Measurements from ENCODE around the gene ACOX1.
A peak's percentile ranks its signal among the peaks of the same experiment; 100 is the strongest.

Gene ACOX1

GRCh38 chr17:75943491-75943890 lies 35.5 kb downstream of the ACOX1 start:
- H3K4me1 ChIP-seq (ENCODE audit: low read length) = peaks cover 6% of the 10 kb centered on the region
- no peak overlapping the region for H3K9ac ChIP-seq (ENCODE audit: low read length)
- no peak for DNase-seq
- no peaks in the 10 kb centered on the region for H3F3A ChIP-seq (ENCODE audit: insufficient read depth, low read length)
- H3K4me2 ChIP-seq (ENCODE audit: low read depth, low read length) = no peak overlapping the region
- H3K27me3 ChIP-seq (replicated peaks; ENCODE audit: insufficient read depth, low read length) = no peaks in the 10 kb centered on the region
- H3K9me2 ChIP-seq (replicated peaks; ENCODE audit: insufficient read depth, low read length) = no peaks in the 10 kb centered on the region
- H3K79me2 ChIP-seq (ENCODE audit: low read length) = no peaks in the 10 kb centered on the region
- no peaks in the 10 kb centered on the region for H3K36me3 ChIP-seq (replicated peaks; ENCODE audit: insufficient read depth, low read length)
- no peak overlapping the region for H3K27ac ChIP-seq (ENCODE audit: low read length)
- no peaks in the 10 kb centered on the region for H4K20me1 ChIP-seq (ENCODE audit: insufficient read depth, low read length)
- H3K4me3 ChIP-seq (ENCODE audit: low read length) = no peak overlapping the region
- no peak for TF ChIP-seq EZH2phosphoT487 (IDR thresholded peaks at IDR 0.05; ENCODE audit: low read length)
- TF ChIP-seq EZH2 (optimal IDR thresholded peaks at IDR 0.05; ENCODE audit: low read depth, low read length) = no peak
- H3K9me3 ChIP-seq (replicated peaks; ENCODE audit: insufficient read depth, low read length) = no peaks in the 10 kb centered on the region
- H2AFZ ChIP-seq (ENCODE audit: low read length) = no peak overlapping the region

- Histone ChIP-seq H3K9ac (ENCODE audit: low read length) (no peak overlapping the region), H3F3A (ENCODE audit: insufficient read depth, low read length) (no peaks in the 10 kb centered on the region), H3K36me3 (replicated peaks; ENCODE audit: insufficient read depth, low read length) (no peaks in the 10 kb centered on the region), H3K4me2 (ENCODE audit: low read depth, low read length) (no peak overlapping the region), H3K27me3 (replicated peaks; ENCODE audit: insufficient read depth, low read length) (no peaks in the 10 kb centered on the region), H3K9me2 (replicated peaks; ENCODE audit: insufficient read depth, low read length) (no peaks in the 10 kb centered on the region), H4K20me1 (ENCODE audit: insufficient read depth, low read length) (no peaks in the 10 kb centered on the region), H3K4me1 (ENCODE audit: low read length) (peaks cover 6% of the 10 kb centered on the region), H3K4me3 (ENCODE audit: low read length) (no peak overlapping the region), H2AFZ (ENCODE audit: low read length) (no peak overlapping the region), H3K27ac (ENCODE audit: low read length) (no peak overlapping the region), H3K9me3 (replicated peaks; ENCODE audit: insufficient read depth, low read length) (no peaks in the 10 kb centered on the region), H3K79me2 (ENCODE audit: low read length) (no peaks in the 10 kb centered on the region)
- no peak for TF ChIP-seq EZH2 (optimal IDR thresholded peaks at IDR 0.05; ENCODE audit: low read depth, low read length)
- TF ChIP-seq EZH2phosphoT487 (IDR thresholded peaks at IDR 0.05; ENCODE audit: low read length) = no peak
- no peak for TF ChIP-seq CTCF (IDR thresholded peaks at IDR 0.05; ENCODE audit: low read length)
- DNase-seq = no peak
Observed at GRCh38 chr17:75942473-75942872, 36.5 kb downstream of the ACOX1 start.

GRCh38 chr17:75941442-75941819 lies 37.5 kb downstream of the ACOX1 start:
- TF ChIP-seq EZH2phosphoT487 (IDR thresholded peaks at IDR 0.05; ENCODE audit: low read length) = no peak
- TF ChIP-seq EZH2 (optimal IDR thresholded peaks at IDR 0.05; ENCODE audit: low read depth, low read length) = no peak
- TF ChIP-seq CTCF (IDR thresholded peaks at IDR 0.05; ENCODE audit: low read length) = no peak
- H3K27ac ChIP-seq (ENCODE audit: low read length) = no peak overlapping the region
- no peaks in the 10 kb centered on the region for H4K20me1 ChIP-seq (ENCODE audit: insufficient read depth, low read length)
- no peaks in the 10 kb centered on the region for H3K79me2 ChIP-seq (ENCODE audit: low read length)
- H2AFZ ChIP-seq (ENCODE audit: low read length) = peak overlapping the region; percentile 65
- H3K36me3 ChIP-seq (replicated peaks; ENCODE audit: insufficient read depth, low read length) = no peaks in the 10 kb centered on the region
- H3K4me3 ChIP-seq (ENCODE audit: low read length) = peak overlapping the region; percentile 88
- DNase-seq = no peak
- H3K27me3 ChIP-seq (replicated peaks; ENCODE audit: insufficient read depth, low read length) = no peaks in the 10 kb centered on the region
- peak overlapping the region; percentile 84; the same call in 1 of the 2 replicates for H3K9ac ChIP-seq (ENCODE audit: low read length)
- H3K4me2 ChIP-seq (ENCODE audit: low read depth, low read length) = peak overlapping the region; percentile 91
- no peaks in the 10 kb centered on the region for H3K9me3 ChIP-seq (replicated peaks; ENCODE audit: insufficient read depth, low read length)
- no peaks in the 10 kb centered on the region for H3K9me2 ChIP-seq (replicated peaks; ENCODE audit: insufficient read depth, low read length)
- H3F3A ChIP-seq (ENCODE audit: insufficient read depth, low read length) = no peaks in the 10 kb centered on the region
- peaks cover 6% of the 10 kb centered on the region for H3K4me1 ChIP-seq (ENCODE audit: low read length)

- H3K9me3 ChIP-seq (replicated peaks; ENCODE audit: insufficient read depth, low read length) = no peaks in the 10 kb centered on the region
- no peaks in the 10 kb centered on the region for H3K36me3 ChIP-seq (replicated peaks; ENCODE audit: insufficient read depth, low read length)
- no peaks in the 10 kb centered on the region for H4K20me1 ChIP-seq (ENCODE audit: insufficient read depth, low read length)
- H3K4me3 ChIP-seq (ENCODE audit: low read length) = peak within 1 kb of the TSS; percentile 88
- peak within 1 kb of the TSS; percentile 84 for H3K9ac ChIP-seq (ENCODE audit: low read length)
- peak; percentile 92 for DNase-seq
- H3K9me2 ChIP-seq (replicated peaks; ENCODE audit: insufficient read depth, low read length) = no peaks in the 10 kb centered on the region
- no peak within 1 kb of the TSS; the same call in 1 of the 2 replicates for H3K27ac ChIP-seq (ENCODE audit: low read length)
- H3K27me3 ChIP-seq (replicated peaks; ENCODE audit: insufficient read depth, low read length) = no peaks in the 10 kb centered on the region
- TF ChIP-seq EZH2 (optimal IDR thresholded peaks at IDR 0.05; ENCODE audit: low read depth, low read length) (no peak), CTCF (IDR thresholded peaks at IDR 0.05; ENCODE audit: low read length) (no peak), EZH2phosphoT487 (IDR thresholded peaks at IDR 0.05; ENCODE audit: low read length) (no peak)
- peak within 1 kb of the TSS; percentile 92 for H2AFZ ChIP-seq (ENCODE audit: low read length)
- H3K4me1 ChIP-seq (ENCODE audit: low read length) = peaks cover 6% of the 10 kb centered on the region
- no peaks in the 10 kb centered on the region for H3K79me2 ChIP-seq (ENCODE audit: low read length)
- peak within 1 kb of the TSS; percentile 91 for H3K4me2 ChIP-seq (ENCODE audit: low read depth, low read length)
- no peaks in the 10 kb centered on the region for H3F3A ChIP-seq (ENCODE audit: insufficient read depth, low read length)
Observed at GRCh38 chr17:75940727-75941441, 38.1 kb downstream of the ACOX1 start, which contains the start of gene FBF1. FBF1 (minus strand) TSS chr17:75941042; CDS start chr17:75938149, 2,893 bp downstream.

Measured in MM.1S (cell line).